ENCODE results near the gene AP3D1.
"Not testable (repeated sequence)": the region's sequence is repeated elsewhere in the genome, so short reads cannot be mapped to it uniquely, and the experiment has no call there.

AP3D1 gene

DNA sequence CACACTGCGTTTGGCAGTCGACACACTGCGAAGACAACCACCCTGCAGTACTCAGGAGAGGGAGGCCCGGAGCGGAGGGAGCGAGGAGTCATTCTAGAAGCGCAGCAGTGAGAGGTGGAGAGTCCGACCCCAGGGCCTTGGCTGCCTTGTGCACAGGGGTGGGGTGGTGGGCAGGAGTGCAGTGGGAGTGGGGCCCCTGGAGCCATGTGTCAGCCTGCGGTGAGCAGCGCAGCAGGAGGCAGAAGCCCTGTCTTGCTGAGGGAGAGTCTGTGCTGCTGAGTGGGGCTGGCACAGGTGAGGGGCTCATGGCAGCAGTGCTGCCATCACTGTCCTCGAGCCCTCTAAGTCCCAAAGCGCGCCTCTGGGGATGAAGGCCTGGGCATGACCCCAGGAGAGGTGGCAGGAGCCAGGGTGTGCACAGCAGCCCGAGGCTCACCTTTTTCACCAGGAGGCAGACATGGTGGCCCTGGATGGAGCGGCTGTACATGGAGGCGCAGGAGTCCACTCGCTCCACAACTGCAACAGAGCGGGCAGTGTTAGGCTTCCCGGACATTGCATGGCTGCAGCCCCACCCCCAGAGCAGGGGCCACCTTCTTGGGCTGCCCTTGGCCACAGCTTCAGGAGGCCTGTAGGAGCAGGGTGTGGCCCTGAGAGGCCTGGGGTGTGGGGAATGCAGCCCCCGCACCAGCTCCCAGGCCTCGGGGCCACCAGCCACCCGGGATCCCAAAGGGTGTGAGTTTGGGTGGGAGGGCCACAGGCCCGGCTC is 42.9 kb downstream of the AP3D1 start:
- DNase-seq: no peak

DNA sequence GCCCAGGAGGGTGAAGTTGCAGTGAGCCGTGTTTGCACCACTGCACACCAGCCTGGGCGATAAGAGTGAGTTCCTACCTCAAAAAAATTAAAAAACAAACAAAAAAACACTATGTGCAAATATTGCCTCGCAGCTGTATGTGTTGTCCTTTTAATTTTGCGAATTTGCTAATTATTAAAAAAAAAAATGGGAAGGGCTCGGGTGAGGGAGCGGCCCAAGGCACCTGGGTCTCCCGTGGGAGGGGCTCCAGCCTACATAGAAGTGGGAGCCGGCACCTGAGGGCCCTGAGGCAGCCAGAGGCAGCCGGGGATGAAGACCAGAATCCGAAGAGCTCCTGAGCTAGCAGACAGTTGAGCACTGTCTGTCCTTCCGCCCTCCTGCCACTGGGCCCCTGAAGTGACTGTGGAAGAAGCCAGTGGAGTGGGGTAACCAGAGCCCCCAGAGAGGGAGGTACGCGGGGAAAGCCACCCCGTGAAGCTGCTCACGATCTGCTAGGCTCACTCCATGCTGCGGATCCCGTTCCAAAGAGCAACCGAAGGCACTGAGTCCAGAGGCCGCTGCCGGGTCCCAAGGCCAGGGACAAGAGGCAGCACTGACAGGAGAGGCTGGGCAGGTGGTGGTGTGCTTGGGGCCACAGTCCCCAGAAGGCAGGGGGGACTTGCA is 48.2 kb downstream of the AP3D1 start:
- no peak for DNase-seq

DNA sequence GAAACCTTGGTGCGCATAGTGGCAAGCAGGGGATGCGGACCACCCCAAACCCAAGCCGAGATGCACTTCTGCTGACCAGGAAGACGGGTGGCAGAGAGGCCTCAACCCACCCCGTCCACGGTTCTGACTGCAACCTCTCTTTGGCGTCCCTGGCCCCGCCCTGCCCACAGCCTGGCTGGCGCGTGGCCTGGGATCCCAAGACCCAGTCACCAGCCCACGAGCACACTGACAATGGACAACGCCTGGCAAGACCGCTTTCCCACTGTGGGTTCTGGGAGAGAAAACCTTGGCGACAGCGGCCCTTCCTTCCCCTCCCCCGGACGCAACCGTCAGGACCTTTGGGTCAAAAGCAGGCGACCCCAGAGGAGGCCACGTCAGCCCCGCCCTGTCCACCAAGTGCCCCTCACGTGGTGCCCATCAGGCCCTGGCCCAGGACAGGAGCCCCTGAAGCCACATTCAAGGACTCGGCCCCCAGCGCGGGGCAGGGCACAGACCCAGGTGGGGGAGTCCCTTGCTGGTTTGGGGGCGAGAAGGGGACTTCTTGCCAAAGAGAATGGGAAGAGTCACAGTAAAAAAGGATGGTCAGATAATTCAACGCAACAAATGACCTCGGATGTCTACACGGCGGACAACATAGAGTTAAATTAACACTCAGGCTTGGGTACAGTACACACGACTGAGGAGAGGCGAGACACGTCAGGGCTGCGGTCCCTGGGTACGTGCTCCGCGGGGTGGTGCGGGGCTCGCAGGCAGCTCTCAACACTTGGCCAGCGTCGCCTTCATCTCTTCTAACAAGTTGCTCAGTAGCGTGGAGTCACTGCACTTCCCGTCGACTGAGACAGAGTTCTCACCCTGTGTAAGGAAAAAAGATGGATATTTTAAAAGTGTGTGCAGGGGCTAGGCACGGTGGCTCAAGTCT is 49.7 kb downstream of the AP3D1 start:
- DNase-seq: no peak

DNA sequence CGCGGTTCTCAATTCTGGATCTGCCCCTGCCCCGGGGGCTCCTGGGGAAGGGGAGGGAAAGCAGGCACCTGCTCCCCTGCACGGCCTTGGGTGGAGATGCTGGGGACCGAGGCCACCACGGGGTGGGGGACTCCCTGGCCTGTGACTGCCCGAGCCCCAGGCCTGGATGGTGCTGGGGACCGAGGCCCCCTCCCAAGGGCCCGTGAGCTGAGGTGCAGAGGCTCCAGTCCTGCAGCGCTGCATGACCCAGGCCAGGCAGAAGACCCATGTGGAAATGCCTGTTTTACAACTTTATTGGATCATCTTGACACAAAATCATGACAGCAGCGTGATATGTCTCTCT is 50.7 kb downstream of the AP3D1 start:
- DNase-seq: no peak

DNA sequence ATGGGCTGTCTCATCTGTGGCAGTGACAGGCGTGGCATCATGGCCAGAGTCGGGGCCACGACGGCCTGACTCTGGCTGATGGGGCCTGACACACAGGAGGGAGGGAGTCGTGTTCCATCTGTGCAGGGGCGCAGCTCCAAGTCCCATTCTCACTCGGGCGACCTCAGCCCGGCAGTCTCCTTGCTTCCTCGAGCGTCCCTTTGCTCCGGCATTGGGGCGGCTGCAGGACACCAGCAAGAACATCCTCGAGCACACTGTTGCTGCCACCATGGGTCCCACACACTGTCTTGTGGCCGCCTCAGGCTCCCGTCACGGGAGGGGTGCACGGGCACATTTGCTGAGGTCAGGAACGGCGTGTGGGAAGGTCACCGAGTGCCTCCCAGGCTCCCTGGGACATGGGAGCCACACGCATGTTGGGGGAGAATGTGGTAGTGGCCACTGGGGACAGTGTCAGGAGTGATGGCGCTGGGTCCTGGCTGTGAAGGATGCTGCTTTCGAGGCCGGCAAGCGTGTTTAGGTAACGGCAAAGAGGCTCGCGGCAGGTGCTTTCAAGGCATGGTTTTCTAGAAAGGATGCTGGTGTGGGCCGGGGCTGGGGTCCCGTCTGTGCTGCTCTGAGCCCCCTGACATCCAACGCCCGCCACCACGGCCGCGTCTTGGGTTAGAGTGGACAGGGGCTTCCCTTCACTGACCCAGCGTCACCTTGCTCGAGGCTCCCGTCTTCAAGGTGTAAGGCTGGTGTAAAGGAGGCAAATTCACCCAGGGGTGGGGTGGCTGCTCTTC is 51.2 kb downstream of the AP3D1 start:
- DNase-seq: no peak

DNA sequence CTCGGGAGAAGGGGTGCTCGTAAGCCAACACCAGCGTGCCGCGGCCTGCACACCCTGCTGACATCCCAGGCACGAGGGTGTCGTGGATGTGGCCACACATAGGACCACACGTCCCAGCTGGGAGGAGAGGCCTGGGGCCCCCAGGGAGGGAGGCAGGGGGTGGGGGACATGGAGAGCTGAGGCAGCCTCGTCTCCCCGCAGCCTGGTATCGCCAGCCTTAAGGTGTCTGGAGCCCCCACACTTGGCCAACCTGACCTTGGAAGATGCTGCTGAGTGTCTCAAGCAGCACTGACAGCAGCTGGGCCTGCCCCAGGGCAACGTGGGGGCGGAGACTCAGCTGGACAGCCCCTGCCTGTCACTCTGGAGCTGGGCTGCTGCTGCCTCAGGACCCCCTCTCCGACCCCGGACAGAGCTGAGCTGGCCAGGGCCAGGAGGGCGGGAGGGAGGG is 52.3 kb downstream of the AP3D1 start:
- no peak for DNase-seq

DNA sequence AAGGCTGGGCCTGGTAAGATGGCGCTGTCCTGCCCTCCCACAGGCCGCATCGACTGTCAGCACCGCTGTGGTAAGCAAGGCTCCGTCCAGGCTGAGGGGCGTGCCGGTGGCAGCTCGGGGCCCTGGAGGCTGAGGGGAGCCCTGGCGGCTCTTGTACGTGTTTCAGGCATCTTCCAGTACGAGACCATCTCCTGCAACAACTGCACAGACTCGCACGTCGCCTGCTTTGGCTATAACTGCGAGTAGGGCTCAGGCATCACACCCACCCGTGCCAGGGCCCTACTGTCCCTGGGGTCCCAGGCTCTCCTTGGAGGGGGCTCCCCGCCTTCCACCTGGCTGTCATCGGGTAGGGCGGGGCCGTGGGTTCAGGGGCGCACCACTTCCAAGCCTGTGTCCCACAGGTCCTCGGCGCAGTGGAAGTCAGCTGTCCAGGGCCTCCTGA is 53.5 kb downstream of the AP3D1 start:
- no peak for DNase-seq

DNA sequence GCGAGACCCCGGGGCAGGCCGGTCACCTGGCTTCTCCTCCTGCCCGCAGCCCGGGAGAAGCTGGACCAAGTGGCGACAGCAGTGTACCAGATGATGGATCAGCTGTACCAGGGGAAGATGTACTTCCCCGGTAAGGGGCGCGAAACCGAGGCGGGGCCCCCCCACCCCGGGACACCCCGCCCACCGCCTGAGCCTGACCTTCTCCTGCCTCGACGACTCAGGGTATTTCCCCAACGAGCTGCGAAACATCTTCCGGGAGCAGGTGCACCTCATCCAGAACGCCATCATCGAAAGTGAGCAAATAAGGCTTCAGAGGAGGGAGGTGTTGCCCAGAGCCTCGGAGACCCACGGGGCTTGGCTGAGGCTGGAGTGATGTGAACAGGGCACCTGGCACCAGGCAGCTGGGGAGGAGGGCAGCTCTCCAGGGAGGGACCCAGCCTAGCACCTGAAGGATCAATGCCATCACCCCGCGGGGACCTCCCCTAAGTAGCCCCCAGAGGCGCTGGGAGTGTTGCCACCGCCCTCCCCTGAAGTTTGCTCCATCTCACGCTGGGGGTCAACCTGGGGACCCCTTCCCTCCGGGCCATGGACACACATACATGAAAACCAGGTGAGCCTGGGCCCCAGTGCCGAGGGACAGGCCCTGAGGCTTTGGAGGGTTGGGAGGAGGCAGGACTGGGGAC is 54.0 kb downstream of the AP3D1 start:
- DNase-seq: peak; percentile 77

DNA sequence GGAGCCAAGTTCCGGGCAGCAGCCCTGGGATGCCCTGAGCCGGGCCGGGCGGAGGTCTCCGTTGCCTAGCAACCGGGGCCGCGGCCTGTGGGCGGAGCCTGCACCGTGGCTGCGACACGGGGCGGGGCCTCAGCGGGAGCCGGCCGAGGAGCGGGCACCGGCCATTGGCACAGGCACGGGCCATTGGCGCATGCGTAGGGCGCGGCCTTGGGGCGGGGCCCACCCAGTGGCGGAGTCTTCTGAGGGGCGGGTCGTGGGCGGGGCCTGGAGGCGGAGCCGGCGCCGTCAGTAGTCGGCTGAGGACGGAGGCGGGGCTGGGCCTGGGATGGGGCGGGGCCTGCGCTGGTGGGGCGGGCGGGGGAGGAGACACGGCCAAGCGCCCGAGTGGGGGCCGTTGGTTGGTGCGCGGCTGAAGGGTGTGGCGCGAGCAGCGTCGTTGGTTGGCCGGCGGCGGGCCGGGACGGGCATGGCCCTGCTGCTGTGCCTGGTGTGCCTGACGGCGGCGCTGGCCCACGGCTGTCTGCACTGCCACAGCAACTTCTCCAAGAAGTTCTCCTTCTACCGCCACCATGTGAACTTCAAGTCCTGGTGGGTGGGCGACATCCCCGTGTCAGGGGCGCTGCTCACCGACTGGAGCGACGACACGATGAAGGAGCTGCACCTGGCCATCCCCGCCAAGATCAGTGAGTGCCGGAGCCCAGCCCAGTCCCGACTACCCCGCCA is 54.7 kb downstream of the AP3D1 start, which contains the start of gene IZUMO4:
IZUMO4 (plus strand) TSS at position 436 of the 723 bp plus-strand sequence; CDS start at position 467, 31 bp downstream.
- peak; percentile 99 for DNase-seq

DNA sequence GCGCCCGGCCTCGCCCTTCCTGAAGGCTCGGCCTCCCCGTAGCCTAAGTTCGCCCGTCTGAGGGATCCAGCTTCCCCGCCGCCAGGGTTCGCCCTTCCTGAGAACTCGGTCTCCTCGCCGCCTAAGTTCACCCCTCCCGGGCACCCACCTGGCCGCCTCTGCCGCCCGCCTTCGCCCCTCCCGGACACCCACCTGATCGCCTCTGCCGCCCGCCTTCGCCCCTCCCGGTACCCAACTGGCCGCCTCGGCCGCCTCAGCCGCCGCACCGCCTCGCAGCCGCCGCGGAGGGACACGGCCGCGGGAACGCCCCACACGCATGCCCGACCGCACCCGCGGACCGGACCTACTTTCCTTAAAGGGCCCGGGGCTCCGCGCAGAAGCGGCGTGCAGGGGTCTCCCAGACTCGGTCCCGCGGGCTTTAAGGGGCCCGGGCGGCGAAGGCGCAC is 55.3 kb downstream of the AP3D1 start, which contains the start of gene MOB3A:
MOB3A (minus strand) TSS at position 293 of the 446 bp plus-strand sequence. CDS start 17,766 bp downstream, outside the sequence.
- peak; percentile 90 for DNase-seq

DNA sequence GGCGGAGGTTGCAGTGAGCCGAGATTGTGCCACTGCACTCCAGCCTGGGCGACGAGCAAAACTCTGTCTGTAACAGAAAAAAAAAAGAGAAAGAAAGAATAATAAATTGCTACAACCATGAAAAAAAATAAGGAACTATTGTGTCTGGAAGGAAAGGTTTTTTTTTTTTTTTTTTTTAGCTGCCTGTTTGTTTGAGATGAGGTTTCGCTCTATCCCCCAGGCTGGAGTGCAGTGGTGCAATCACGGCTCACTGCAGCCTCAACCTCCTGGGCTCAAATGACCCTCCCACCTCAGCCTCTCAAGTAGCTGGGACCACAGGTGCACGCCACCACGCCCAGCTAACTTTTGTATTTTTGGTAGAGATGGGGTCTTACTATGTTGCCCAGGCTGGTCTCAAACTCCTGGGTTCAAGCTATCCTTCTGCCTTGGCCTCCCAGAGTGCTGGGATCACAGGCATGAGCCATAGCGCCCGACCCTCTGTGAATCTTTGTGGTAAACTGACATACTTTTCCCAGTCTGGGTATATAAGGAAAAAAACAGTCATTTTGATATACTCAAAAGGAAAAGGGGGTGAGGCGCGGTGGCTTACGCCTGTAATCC is 59.3 kb downstream of the AP3D1 start:
- not testable (repeated sequence) for DNase-seq

DNA sequence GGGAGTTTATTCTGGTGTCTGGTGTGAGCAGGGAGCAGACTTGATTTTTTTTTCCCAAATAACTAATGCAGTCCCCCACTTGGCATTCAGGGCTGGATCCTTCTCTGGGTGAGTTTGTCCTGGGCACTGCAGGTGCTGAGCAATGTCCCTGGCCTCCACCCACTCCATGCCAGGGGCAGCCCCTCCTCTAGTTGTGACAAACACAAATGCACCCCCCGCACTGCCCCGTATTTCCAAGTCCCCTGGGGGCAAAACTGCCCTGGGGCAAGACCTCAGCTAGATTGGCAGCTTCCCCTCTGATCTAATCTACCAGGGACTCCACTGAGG is 61.7 kb downstream of the AP3D1 start:
- DNase-seq: no peak

DNA sequence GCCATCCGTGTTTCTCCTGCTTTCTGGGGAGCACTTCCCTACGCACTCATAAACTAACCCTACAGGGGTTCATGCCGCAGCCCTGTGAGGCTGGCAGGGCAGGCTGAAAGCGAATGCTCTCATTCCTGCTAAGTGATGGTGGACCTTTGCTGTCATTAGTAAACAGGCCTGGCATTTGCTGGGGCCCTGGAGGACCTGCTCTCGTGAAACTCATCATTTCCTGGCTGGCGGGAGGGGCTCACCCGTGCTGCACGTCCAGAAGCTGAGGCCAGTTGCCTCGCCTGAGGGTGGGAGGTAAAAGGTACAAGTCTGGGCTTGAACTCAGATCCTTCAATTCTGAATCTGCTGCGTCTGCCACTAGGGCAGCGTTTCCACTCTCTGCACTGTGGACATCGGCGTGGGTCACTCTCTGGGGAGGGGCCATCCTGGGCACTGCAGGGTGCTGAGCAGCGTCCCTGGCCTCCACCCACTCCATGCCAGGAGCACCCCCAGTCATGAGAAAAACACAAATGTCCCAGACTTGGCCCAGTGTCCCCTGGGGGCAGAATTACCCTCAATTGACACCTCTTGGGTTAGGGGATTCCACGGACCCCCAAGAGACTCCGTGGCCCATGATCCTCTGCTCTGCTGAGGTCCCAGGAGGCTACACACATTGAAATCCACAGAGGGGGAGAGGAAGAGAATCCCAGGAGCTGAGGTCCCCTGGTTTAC is 62.2 kb downstream of the AP3D1 start:
- DNase-seq: no peak

DNA sequence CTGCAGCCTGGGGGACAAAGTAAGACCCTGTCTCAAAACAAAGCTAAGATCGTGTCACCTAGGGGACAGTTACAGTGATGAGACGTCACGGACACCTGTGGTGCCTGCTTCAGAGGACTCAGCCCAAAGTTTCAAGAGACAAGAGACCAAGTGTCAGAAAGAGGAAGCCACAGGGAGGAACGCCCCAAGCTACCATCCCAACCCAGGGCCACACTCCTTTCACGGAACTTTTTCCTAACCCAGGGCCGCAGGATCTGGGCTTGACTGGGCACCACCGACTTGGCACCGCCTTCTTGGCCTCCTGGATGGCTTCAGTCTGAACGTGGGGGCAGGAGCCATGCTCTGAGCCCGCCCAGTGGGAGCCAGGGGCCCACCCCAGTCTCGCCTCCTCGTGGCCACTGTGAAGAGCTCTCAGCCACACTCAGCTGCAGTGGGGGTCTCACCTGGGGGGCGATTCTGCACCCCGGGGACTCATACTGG is 63.7 kb downstream of the AP3D1 start:
- peak; percentile 62 for DNase-seq

DNA sequence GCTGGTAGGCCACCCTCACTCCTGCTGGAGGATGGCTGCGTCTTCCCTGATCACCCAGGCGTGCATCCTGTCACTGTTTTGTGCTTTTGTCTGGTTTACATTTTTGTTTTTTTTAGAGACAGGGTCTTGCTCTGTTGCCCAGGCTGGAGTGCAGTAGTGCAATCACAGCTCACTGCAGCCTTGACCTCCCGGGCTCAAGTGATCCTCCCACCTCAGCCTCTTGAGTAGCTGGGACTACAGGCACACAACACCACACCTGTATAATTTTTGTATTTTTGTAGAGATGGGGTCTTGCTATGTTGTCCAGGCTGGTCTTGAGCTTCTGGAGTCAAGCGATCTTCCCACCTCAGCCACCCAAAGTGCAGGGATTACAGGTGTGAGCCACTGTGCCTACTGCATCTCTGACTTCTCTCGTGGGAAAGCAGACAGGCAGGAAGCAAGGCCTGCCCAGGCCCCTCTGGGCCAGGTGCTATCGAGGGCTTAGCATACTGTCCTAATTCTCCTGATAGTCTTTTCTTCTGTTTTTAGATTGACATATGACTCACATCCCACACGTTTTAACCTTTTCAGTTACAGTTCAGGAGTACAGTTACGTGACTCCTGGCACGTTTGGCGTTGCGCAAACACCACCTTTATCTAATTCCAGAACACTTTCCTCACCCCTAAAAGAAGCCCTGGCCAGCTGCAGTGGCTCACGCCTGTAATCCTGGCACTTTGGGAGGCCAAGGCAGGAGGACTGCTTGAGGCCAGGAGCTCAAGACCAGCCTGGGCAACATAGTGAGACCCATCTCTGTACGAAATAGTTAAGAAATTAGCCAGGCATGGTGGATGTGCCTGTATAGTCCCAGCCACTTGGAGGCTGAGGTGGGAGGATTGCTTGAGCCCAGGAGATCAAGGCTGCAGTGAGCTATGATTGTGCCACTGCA is 64.4 kb downstream of the AP3D1 start:
- DNase-seq: not testable (repeated sequence)

DNA sequence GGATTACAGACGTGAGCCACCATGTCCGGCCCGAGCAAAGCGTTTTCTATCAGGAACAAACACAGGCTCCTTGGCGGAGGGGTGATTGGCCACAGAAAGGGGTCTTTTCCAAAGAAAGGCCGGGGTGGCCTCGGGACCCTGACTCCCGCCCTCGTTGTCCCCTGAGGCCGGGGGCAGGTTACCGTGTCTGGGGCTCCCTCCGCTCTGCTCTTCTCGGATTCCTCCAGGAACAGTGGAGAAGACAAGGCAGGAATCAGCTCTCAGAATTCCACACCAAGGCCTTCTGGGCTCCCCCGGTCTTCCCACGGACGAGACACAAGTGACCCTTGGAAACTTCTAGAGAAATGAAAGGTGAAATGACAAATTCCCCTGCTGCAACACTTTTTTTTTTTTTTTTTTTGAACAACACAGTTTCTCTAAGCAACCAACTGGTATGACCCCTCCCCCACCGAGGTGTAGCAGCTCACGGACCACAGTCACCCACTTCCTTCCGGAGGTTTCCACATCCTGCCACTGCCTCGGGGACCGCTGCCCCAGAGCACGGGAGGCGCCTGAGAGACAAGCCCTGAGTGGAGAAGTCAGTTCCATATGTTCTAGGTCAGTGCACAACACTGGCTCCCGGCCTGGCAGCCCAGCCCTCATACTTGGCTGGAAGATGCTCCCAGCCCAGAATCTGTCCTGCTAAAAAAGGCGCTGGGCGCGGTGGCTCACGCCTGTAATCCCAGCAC is 66.2 kb downstream of the AP3D1 start:
- DNase-seq: peak; percentile 97

DNA sequence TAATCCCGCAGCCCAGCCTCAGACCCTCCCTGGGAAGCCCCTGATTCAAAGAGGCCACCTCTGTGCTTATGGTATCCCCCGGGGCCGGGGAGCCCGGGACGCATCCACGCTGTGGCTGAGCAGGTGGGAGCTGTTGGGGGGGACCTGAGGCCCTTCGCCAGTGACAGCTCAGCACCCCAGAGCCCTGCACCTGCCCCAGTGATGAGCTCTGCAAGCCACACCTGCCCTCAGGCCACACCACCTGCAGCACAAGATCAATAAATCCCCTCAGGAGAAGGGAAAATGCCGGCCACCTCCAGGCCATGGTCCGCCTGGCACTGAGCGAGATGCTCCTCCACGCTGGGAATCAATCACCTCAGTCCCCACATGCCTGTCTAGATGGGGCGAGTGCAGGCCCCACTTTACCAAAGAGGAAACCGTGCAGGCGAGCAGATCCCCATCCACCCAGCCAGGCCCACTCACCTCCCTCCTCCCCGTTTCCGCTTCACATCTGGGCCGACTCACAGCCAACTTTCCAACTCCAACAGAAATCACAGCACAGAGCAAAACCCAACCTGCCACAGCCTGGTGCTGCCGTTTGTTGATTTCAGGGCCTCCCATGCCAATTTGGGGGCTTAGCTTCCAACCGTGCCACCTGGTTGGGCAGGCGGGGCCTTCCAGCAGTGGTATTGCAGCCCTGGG is 68.1 kb downstream of the AP3D1 start:
- DNase-seq: peak; percentile 78
